HepG2 (cell line): ENCODE measurements around the gene ADCY10. TPM values are rescaled to one million over a fixed set of nuclear protein-coding genes. Genes with fewer than 3 reads are reported as not detected.

Experiments used
- ATAC-seq: fragments of 200-7000 bp; cut with Tn5 transposase; 3 replicates; pipeline ENCODE4 v1.9.1; 2020; ENCODE audit warnings: mild to moderate bottlenecking, moderate library complexity
- BruUV-seq: library from RNA; stranded (reverse); fragments of 400-500 nt; replicated peaks from 2 replicates; lab custom pipeline; 2021; lab: Mats Ljungman, UMichigan
- CTCF ChIA-PET: fragments of 300-600 bp; formaldehyde crosslinking; extraction: SDS; loops from one replicate; lab custom pipeline; 2021; ENCODE audit warnings: low total read pairs, inconsistent platforms, low intra/inter-chr PET ratio; lab: Yijun Ruan, JAX
- POLR2A ChIA-PET: fragments of 350-600 bp; sonication (Branson Sonifier 250); formaldehyde crosslinking; loops from one replicate; lab custom pipeline; 2020; ENCODE audit warnings: antibody characterized with exemption, inconsistent platforms; lab: Yijun Ruan, JAX
- DNase-seq: peaks from one replicate; pipeline ENCODE4 v3.0.0-alpha.2; 2015; ENCODE audit warnings: low spot score
- FAIRE-seq: peaks from 3 replicates; lab custom pipeline; 2011; peaks lifted over from hg19 to GRCh38; lab: Jason Lieb, UNC
- H2AFZ ChIP-seq: one replicate; pipeline ENCODE4 v1.6.1; 2011; ENCODE audit warnings: low read length, inconsistent platforms
- H3K27ac ChIP-seq: fragments of 300-600 bp; 3 replicates; pipeline ENCODE4 v1.8.0; 2011; ENCODE audit warnings: mixed run types, mild to moderate bottlenecking, mixed read lengths, low read length, inconsistent platforms; ENCODE audit not compliant: insufficient read depth; ENCODE audit errors: extremely low read length
- H3K27me3 ChIP-seq, 2 experiments: fragments of 200-600 bp in 1 of 2; 2 replicates in 1 of 2; 3 replicates in 1 of 2; pipeline versions ENCODE4 v1.6.0 to v1.8.0; 2011; ENCODE audit warnings: low read length in 2 of 2, mild to moderate bottlenecking in 2 of 2, moderate library complexity in 2 of 2, inconsistent platforms in 1 of 2; ENCODE audit not compliant: insufficient read depth in 2 of 2, control insufficient read depth in 1 of 2
- H3K36me3 ChIP-seq, 2 experiments: fragments of 200-600 bp in 1 of 2; replicated peaks in 1 of 2; 2 replicates in 1 of 2; 3 replicates in 1 of 2; pipeline versions ENCODE4 v1.5.1 to v1.8.0; 2011; ENCODE audit warnings: low read length in 2 of 2, inconsistent platforms in 1 of 2; ENCODE audit not compliant: insufficient read depth in 2 of 2, control insufficient read depth in 1 of 2
- H3K4me1 ChIP-seq: 2 replicates; pipeline ENCODE4 v1.5.1; 2012; ENCODE audit warnings: low read length, inconsistent platforms; ENCODE audit not compliant: insufficient read depth
- H3K4me2 ChIP-seq: 2 replicates; pipeline ENCODE4 v1.6.0; 2011; ENCODE audit warnings: low read depth, low read length, inconsistent platforms
- H3K4me3 ChIP-seq, 3 experiments: fragments of 200-600 bp in 1 of 3; sonication (generic), shearing (Covaris generic) in 1 of 3; replicated peaks in 1 of 3; 2 replicates each; pipeline ENCODE4 v1.5.1; 2011 to 2016; ENCODE audit warnings: low read length in 3 of 3, inconsistent platforms in 2 of 3, low read depth in 2 of 3, mild to moderate bottlenecking in 2 of 3, control low read depth in 1 of 3, mixed read lengths in 1 of 3; ENCODE audit not compliant: insufficient read depth in 1 of 3
- H3K79me2 ChIP-seq: one replicate; pipeline ENCODE4 v1.6.1; 2011; ENCODE audit warnings: low read length, inconsistent platforms; ENCODE audit not compliant: insufficient read depth
- H3K9ac ChIP-seq: 2 replicates; pipeline ENCODE4 v1.6.0; 2011; ENCODE audit warnings: mild to moderate bottlenecking, low read depth, low read length, inconsistent platforms; ENCODE audit not compliant: insufficient read depth
- H3K9me3 ChIP-seq: 2 replicates; pipeline ENCODE4 v1.5.1; 2012; ENCODE audit warnings: mild to moderate bottlenecking, low read length
- H4K20me1 ChIP-seq: 2 replicates; pipeline ENCODE4 v1.6.0; 2011; ENCODE audit warnings: inconsistent platforms, mild to moderate bottlenecking, low read length, moderate library complexity; ENCODE audit not compliant: insufficient read depth
- DMAP1 ChIP-seq: IDR thresholded peaks from 2 replicates; pipeline ENCODE4 v1.6.1; 2016
- EED ChIP-seq: sonication (generic); formaldehyde crosslinking; IDR thresholded peaks from 2 replicates; pipeline ENCODE4 v1.5.0; 2020; ENCODE audit warnings: mild to moderate bottlenecking, missing genetic modification reagents
- KDM5A ChIP-seq: fragments of 200-600 bp; sonication (generic); IDR thresholded peaks from 2 replicates; pipeline ENCODE4 v1.7.0; 2018; ENCODE audit warnings: antibody characterized with exemption, mild to moderate bottlenecking, low read length, borderline replicate concordance
- NR2F1 ChIP-seq, 2 experiments: fragments of 450-650 bp in 1 of 2; formaldehyde crosslinking in 1 of 2; IDR thresholded peaks; 2 replicates each; pipeline versions ENCODE4 v1.5.0 to v1.6.1; 2016 to 2020; ENCODE audit warnings: mild to moderate bottlenecking in 1 of 2, missing compliant biosample characterization in 1 of 2, missing genetic modification reagents in 1 of 2, moderate library complexity in 1 of 2
- TSC22D2 ChIP-seq: sonication (generic); formaldehyde crosslinking; IDR thresholded peaks from 2 replicates; pipeline ENCODE4 v1.5.1; 2020; ENCODE audit warnings: missing genetic modification reagents, mild to moderate bottlenecking, borderline replicate concordance
- ZNF160 ChIP-seq: sonication (generic); formaldehyde crosslinking; IDR thresholded peaks from 2 replicates; pipeline ENCODE4 v1.8.0; 2022; ENCODE audit warnings: mild to moderate bottlenecking, inconsistent platforms, missing genetic modification reagents
- ZNF501 ChIP-seq: sonication (generic); formaldehyde crosslinking; IDR thresholded peaks from 2 replicates; pipeline ENCODE4 v1.5.1; 2020; ENCODE audit warnings: mild to moderate bottlenecking, moderate library complexity, missing genetic modification reagents
- ZNF556 ChIP-seq: sonication (generic); formaldehyde crosslinking; IDR thresholded peaks from 2 replicates; pipeline ENCODE4 v1.4.0; 2020; ENCODE audit warnings: mild to moderate bottlenecking, missing genetic modification reagents, borderline replicate concordance
- ZNF615 ChIP-seq: sonication (generic); formaldehyde crosslinking; IDR thresholded peaks from 2 replicates; pipeline ENCODE4 v1.5.0; 2020; ENCODE audit warnings: mild to moderate bottlenecking, missing genetic modification reagents, borderline replicate concordance
- WGBS: methylation state at CpG from one replicate; pipeline ENCODE4 v1.1.6; 2017; ENCODE audit warnings: low lambda C conversion rate; 5-methylcytosine and 5-hydroxymethylcytosine counted together
- in situ Hi-C: cut with HindIII; loops from 2 replicates; pipeline ENCODE4 v1.10.0; 2017; ENCODE audit warnings: low pct_unique_long_range_greater_than_20kb; ENCODE audit not compliant: extremely low pct_ligation_motif_present
- intact Hi-C: fragments of 100-400 bp; cut with micrococcal nuclease; formaldehyde crosslinking; loops from one replicate; pipeline ENCODE4 v1.10.0; 2022; ENCODE audit not compliant: unreplicated experiment
- polyA plus RNA-seq, 8 experiments: library from polyadenylated mRNA; depleted of rRNA in 3 of 8; stranded (reverse) in 7 of 8; unstranded in 1 of 8; fragments of >200 nt; fragmentation: Illumina TruSeq in 4 of 8; extraction: Trizol in 4 of 8; gene quantifications; 2 replicates each; pipeline versions ENCODE4 v1.2.1 to v1.2.3, GENCODE V29; 2011 to 2016; ENCODE audit warnings: low read depth in 4 of 8, missing spikeins in 1 of 8, mixed read lengths in 1 of 8; ENCODE audit not compliant: insufficient read depth in 1 of 8
- total RNA-seq, 5 experiments: library from RNA; depleted of rRNA; stranded (reverse); fragments of >200 nt; fragmentation: Illumina TruSeq; extraction: Trizol; gene quantifications; 2 replicates each; pipeline ENCODE4 v1.2.3, GENCODE V29; 2016; ENCODE audit warnings: low read depth in 1 of 5
- TF ChIP-seq, protein P1 (sequence below): sonication (generic); formaldehyde crosslinking; IDR thresholded peaks from 2 replicates; pipeline ENCODE4 v1.4.0; 2020; ENCODE audit warnings: missing genetic modification reagents
- TF ChIP-seq, protein P2 (sequence below): sonication (generic); formaldehyde crosslinking; IDR thresholded peaks from 2 replicates; pipeline ENCODE4 v1.5.0; 2020; ENCODE audit warnings: missing genetic modification reagents
- TF ChIP-seq, protein P3 (sequence below): sonication (generic); formaldehyde crosslinking; conservative IDR thresholded peaks from 2 replicates; pipeline ENCODE4 v1.5.0; 2020; ENCODE audit warnings: missing genetic modification reagents
- TF ChIP-seq, protein P4 (sequence below): sonication (generic); formaldehyde crosslinking; IDR thresholded peaks from 2 replicates; pipeline ENCODE4 v1.8.1; 2022; ENCODE audit warnings: mild to moderate bottlenecking, missing genetic modification reagents

ADCY10 gene
- total and polyA plus RNA-seq, 2 of the 13 experiments (the other 11 are each of a cell fraction or from before 2014, with no cell fraction given): 0.02 to 0.03 TPM

DNA sequence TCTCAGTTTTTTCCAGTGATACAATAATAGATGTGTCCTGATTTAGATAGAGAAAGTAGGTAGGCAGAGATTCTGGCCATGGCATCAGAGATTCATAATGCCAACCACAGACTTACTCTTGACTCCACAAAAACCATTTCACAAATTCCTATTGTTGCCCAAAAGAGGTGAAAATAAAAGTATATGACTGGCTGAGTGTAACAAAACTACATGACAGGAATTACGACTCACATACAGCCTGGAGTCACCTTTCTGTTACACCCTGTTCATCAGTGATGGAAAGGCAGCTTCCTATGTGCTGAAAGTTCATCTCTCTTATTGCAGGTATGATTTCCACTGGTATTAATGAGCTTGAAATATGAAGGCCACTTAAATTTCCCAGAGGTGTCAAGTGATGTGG lies 119.9 kb downstream of the ADCY10 start (continued):
- TF ChIP-seq, protein P1, sequence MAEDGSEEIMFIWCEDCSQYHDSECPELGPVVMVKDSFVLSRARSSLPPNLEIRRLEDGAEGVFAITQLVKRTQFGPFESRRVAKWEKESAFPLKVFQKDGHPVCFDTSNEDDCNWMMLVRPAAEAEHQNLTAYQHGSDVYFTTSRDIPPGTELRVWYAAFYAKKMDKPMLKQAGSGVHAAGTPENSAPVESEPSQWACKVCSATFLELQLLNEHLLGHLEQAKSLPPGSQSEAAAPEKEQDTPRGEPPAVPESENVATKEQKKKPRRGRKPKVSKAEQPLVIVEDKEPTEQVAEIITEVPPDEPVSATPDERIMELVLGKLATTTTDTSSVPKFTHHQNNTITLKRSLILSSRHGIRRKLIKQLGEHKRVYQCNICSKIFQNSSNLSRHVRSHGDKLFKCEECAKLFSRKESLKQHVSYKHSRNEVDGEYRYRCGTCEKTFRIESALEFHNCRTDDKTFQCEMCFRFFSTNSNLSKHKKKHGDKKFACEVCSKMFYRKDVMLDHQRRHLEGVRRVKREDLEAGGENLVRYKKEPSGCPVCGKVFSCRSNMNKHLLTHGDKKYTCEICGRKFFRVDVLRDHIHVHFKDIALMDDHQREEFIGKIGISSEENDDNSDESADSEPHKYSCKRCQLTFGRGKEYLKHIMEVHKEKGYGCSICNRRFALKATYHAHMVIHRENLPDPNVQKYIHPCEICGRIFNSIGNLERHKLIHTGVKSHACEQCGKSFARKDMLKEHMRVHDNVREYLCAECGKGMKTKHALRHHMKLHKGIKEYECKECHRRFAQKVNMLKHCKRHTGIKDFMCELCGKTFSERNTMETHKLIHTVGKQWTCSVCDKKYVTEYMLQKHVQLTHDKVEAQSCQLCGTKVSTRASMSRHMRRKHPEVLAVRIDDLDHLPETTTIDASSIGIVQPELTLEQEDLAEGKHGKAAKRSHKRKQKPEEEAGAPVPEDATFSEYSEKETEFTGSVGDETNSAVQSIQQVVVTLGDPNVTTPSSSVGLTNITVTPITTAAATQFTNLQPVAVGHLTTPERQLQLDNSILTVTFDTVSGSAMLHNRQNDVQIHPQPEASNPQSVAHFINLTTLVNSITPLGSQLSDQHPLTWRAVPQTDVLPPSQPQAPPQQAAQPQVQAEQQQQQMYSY (CRISPR knock-in tag): no peak
- TF ChIP-seq DMAP1: no peak

GRCh38 chr1:167792188-167792565 lies 121.8 kb downstream of the ADCY10 start:
- Histone ChIP-seq H3K27me3 (no peaks in the 10 kb centered on the region), H4K20me1 (no peaks in the 10 kb centered on the region), H3K36me3 (peaks cover 7 to 33% of the 10 kb centered on the region in 2 experiments), H3K4me1 (no peaks in the 10 kb centered on the region), H3K9ac (no peak overlapping the region), H3K79me2 (no peaks in the 10 kb centered on the region), H2AFZ (no peak overlapping the region), H3K4me3 (no peak overlapping the region), H3K27ac (no peak overlapping the region), H3K9me3 (no peaks in the 10 kb centered on the region), H3K4me2 (no peak overlapping the region)
- ATAC-seq (no peak), FAIRE-seq (no peak), DNase-seq (no peak)
- in situ Hi-C loops: no loop called here
- CTCF ChIA-PET: no interaction called here
- 93% methylated on average over 3 of the region's 4 CpGs for WGBS
- POLR2A ChIA-PET: no interaction called here
- intact Hi-C loops: no loop called here
- no TSS peak for BruUV-seq
- TF ChIP-seq, protein P2, sequence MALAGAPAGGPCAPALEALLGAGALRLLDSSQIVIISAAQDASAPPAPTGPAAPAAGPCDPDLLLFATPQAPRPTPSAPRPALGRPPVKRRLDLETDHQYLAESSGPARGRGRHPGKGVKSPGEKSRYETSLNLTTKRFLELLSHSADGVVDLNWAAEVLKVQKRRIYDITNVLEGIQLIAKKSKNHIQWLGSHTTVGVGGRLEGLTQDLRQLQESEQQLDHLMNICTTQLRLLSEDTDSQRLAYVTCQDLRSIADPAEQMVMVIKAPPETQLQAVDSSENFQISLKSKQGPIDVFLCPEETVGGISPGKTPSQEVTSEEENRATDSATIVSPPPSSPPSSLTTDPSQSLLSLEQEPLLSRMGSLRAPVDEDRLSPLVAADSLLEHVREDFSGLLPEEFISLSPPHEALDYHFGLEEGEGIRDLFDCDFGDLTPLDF (CRISPR knock-in tag): no peak
- TF ChIP-seq TSC22D2 (CRISPR knock-in tag) (no peak), ZNF556 (CRISPR knock-in tag) (no peak), ZNF160 (CRISPR knock-in tag) (no peak), ZNF615 (no peak), NR2F1 (CRISPR knock-in tag; IDR thresholded peaks at IDR 0.05) (no peak), EED (no peak), KDM5A (no peak), ZNF501 (CRISPR knock-in tag) (no peak)
- TF ChIP-seq, protein P3, sequence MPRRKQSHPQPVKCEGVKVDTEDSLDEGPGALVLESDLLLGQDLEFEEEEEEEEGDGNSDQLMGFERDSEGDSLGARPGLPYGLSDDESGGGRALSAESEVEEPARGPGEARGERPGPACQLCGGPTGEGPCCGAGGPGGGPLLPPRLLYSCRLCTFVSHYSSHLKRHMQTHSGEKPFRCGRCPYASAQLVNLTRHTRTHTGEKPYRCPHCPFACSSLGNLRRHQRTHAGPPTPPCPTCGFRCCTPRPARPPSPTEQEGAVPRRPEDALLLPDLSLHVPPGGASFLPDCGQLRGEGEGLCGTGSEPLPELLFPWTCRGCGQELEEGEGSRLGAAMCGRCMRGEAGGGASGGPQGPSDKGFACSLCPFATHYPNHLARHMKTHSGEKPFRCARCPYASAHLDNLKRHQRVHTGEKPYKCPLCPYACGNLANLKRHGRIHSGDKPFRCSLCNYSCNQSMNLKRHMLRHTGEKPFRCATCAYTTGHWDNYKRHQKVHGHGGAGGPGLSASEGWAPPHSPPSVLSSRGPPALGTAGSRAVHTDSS (CRISPR knock-in tag): no peak
- TF ChIP-seq, protein P4, sequence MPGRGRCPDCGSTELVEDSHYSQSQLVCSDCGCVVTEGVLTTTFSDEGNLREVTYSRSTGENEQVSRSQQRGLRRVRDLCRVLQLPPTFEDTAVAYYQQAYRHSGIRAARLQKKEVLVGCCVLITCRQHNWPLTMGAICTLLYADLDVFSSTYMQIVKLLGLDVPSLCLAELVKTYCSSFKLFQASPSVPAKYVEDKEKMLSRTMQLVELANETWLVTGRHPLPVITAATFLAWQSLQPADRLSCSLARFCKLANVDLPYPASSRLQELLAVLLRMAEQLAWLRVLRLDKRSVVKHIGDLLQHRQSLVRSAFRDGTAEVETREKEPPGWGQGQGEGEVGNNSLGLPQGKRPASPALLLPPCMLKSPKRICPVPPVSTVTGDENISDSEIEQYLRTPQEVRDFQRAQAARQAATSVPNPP (CRISPR knock-in tag): no peak
